Small intestine (tissue), 7 donors: ENCODE measurements around the gene RBMX. TPM values are rescaled to one million over a fixed set of nuclear protein-coding genes. Genes with fewer than 3 reads are reported as not detected.
A peak's percentile ranks its signal among the peaks of the same experiment; 100 is the strongest.
"Not testable (repeated sequence)": the region's sequence is repeated elsewhere in the genome, so short reads cannot be mapped to it uniquely, and the experiment has no call there.

Source experiments
- DNase-seq, 2 donors: peaks; one replicate each; pipeline versions ENCODE4 v3.0.0 to v3.0.0-alpha.2; 2013
- FAIRE-seq: peaks from 2 replicates; lab custom pipeline; 2012; peaks lifted over from hg19 to GRCh38; lab: Jason Lieb, UNC
- H3K27ac ChIP-seq, 3 donors: one replicate each; pipeline ENCODE4 v1.5.1; 2013; ENCODE audit warnings: low read length in 2 of 3, mild to moderate bottlenecking in 2 of 3, control low read depth in 1 of 3, inconsistent platforms in 1 of 3, low read depth in 1 of 3, moderate library complexity in 1 of 3
- H3K27me3 ChIP-seq, 3 donors: one replicate each; pipeline ENCODE4 v1.6.1; 2013; ENCODE audit warnings: low read length in 3 of 3, inconsistent platforms in 1 of 3; ENCODE audit not compliant: control insufficient read depth in 3 of 3, insufficient read depth in 3 of 3
- H3K36me3 ChIP-seq, 3 donors: one replicate each; pipeline ENCODE4 v1.6.1; 2013; ENCODE audit warnings: low read length in 3 of 3, inconsistent platforms in 1 of 3, low read depth in 1 of 3, mild to moderate bottlenecking in 1 of 3, moderate library complexity in 1 of 3; ENCODE audit not compliant: control insufficient read depth in 3 of 3, insufficient read depth in 2 of 3
- H3K4me1 ChIP-seq, 3 donors: one replicate each; pipeline ENCODE4 v1.6.1; 2013; ENCODE audit warnings: low read length in 2 of 3, inconsistent platforms in 1 of 3, low read depth in 1 of 3, mild to moderate bottlenecking in 1 of 3, moderate library complexity in 1 of 3; ENCODE audit not compliant: control insufficient read depth in 3 of 3, insufficient read depth in 2 of 3
- H3K4me3 ChIP-seq, 3 donors: one replicate each; pipeline ENCODE4 v1.5.1; 2013; ENCODE audit warnings: low read length in 3 of 3, control low read depth in 1 of 3, inconsistent platforms in 1 of 3, low read depth in 1 of 3, mild to moderate bottlenecking in 1 of 3, moderate library complexity in 1 of 3
- H3K9me3 ChIP-seq, 2 donors: one replicate each; pipeline ENCODE4 v1.6.1; 2013; ENCODE audit warnings: low read depth in 1 of 2, low read length in 1 of 2; ENCODE audit not compliant: control insufficient read depth in 2 of 2, insufficient read depth in 1 of 2
- WGBS, 3 donors: extraction: QIAGEN DNeasy Blood & Tissue Kit; methylation state at CpG; one replicate each; pipeline ENCODE4 v1.1.7; 2013; 5-methylcytosine and 5-hydroxymethylcytosine counted together
- polyA plus RNA-seq, 4 donors: library from polyadenylated mRNA; stranded (reverse) in 3 of 4; unstranded in 1 of 4; fragments of 200-250 nt in 3 of 4; fragments of 120-200 nt in 1 of 4; gene quantifications; one replicate each; pipeline versions ENCODE4 v1.2.1 to v1.2.3, GENCODE V29; 2013
- donor health status: healthy with polysubstance abuse.
- donor health status: control.
- donor health status: control.
- donor health status: Bipolar disorder and iron deficiency.
- donor health status: healthy.

RBMX gene
- polyA plus RNA-seq, 4 donors, result 72.5 to 258 (median 120) TPM

DNA sequence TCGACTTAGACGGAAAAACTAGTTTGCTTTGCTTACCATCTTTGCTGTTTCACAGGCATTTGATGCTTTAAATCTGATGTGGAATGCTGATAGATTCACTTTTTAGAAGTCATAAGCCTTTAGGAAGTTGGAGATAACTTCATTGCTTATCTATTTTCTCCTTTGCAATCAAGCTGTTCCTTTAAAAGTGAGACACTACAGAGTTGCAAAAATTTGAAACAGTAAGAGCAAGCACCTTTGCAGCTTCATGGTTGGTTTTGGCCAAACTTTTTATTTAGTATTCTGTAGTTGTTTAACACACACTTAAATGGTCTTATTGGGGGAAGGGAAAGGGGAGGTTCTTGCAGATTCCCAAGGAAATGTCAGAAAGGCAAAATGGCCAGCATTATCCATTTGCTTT, 7.3 kb downstream of the RBMX start:
- WGBS, 3 donors, result 81 to 88% (median 87%) methylated on average over 2 of the region's 2 CpGs
- H3K27me3 ChIP-seq, DNase-seq, H3K9me3 ChIP-seq, H3K27ac ChIP-seq, H3K4me3 ChIP-seq, H3K4me1 ChIP-seq: not testable (repeated sequence)
- peak; percentile 90 for FAIRE-seq
- H3K36me3 ChIP-seq, result peaks cover 5 to 38% (median 8%) of the 10 kb centered on the region in 3 donors

DNA sequence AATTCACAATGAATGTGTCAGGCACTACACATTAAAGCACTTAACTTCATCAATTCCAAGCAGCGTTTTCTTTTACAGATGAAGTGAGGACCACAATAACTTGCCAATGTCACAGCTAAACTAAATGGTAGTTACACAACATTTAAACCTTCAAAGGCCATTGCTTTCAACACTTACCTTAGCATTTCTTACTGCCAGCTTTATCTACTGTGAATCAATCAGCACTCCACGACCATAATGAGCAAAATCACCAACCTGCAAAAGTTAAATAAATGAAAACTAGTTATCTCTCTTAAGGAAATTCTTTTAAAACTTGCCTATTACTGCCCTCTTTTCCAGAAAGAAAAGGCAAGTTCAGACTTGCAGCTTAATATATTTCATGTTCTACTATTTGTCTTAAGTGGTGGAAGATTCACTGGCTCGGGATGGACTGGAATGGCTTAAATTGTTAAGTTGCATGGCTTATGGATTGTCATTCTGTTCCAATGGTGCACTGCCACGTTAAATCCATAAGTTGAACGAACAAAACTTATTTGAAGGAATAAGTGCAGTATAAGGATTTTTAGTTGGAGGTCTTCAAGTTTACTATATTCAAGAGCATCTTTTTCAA, 8.3 kb downstream of the RBMX start:
- DNase-seq, result no peak
- Histone ChIP-seq H3K27ac (no peak overlapping the region), H3K9me3 (no peaks in the 10 kb centered on the region), H3K36me3 (peaks cover 5 to 34% (median 6%) of the 10 kb centered on the region in 3 donors), H3K4me3 (no peak overlapping the region), H3K27me3 (no peaks in the 10 kb centered on the region), H3K4me1 (no peaks in the 10 kb centered on the region)
- 72 to 82% (median 79%) methylated on average over 5 of the region's 5 CpGs for WGBS, 3 donors
- FAIRE-seq, result no peak

- H3K9me3 ChIP-seq, result no peaks in the 10 kb centered on the region
- DNase-seq (no peak), FAIRE-seq (no peak)
- no peaks in the 10 kb centered on the region for H3K4me1 ChIP-seq
- H3K27me3 ChIP-seq, result no peaks in the 10 kb centered on the region
- peaks cover 3 to 26% (median 3%) of the 10 kb centered on the region in 3 donors for H3K36me3 ChIP-seq
- no peak overlapping the region for H3K27ac ChIP-seq
- H3K4me3 ChIP-seq, result no peak overlapping the region
- 79 to 83% (median 80%) methylated on average over 1 of the region's 1 CpG for WGBS, 3 donors
These were observed 10.5 kb downstream of the RBMX start for GRCh38 chrX:136870064-136870463.

DNA sequence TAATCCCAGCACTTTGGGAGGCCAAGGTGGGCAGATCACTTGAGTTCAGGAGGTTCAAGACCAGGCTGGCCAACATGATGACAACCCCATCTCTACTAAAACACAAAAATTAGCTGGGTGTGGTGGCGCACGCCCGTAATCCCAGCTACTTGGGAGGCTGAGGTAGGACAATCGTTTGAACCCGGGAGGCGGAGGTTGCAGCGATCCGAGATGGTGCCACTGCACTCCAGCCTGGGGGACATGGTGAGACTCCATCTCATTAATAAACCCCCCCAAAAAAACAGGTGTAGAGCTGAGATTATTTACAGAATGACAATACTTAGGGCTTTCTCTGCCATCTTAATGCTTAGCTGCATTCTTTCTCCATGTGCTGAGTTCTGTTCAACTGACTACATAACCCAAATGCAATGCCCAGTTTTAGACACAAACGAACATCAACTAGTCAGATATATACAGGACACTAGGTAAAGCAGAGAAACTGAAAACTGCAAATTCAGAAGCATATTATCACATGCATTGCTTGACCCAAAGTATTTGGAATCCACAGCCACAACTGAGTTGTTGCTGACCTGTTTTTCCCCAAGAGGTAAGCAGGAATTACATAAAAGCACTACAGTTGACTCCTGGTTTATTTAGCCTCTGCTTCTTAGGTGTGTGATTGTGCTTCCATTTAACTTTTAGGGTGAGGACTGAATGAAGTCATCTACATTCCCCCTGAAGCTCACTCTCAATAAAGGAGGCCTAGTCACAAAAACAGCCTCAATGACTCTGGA, 12.1 kb downstream of the RBMX start:
- no peak overlapping the region for H3K27ac ChIP-seq
- no peaks in the 10 kb centered on the region for H3K27me3 ChIP-seq
- FAIRE-seq, result no peak
- WGBS, 3 donors, result 87 to 94% (median 92%) methylated on average over 9 of the region's 9 CpGs
- peaks cover 0 to 24% (median 3%) of the 10 kb centered on the region in 3 donors for H3K36me3 ChIP-seq
- no peaks in the 10 kb centered on the region for H3K9me3 ChIP-seq
- no peak overlapping the region for H3K4me3 ChIP-seq
- no peak for DNase-seq
- no peaks in the 10 kb centered on the region for H3K4me1 ChIP-seq

GRCh38 chrX:136867518-136867917, 13.0 kb downstream of the RBMX start:
- DNase-seq (no peak), FAIRE-seq (no peak)
- Histone ChIP-seq H3K4me3 (no peak overlapping the region), H3K27ac (no peak overlapping the region), H3K27me3 (no peaks in the 10 kb centered on the region), H3K9me3 (no peaks in the 10 kb centered on the region), H3K4me1 (no peaks in the 10 kb centered on the region), H3K36me3 (peaks cover 0 to 28% (median 3%) of the 10 kb centered on the region in 3 donors)
- WGBS, 3 donors, result 48 to 69% (median 61%) methylated on average over 3 of the region's 3 CpGs

DNA sequence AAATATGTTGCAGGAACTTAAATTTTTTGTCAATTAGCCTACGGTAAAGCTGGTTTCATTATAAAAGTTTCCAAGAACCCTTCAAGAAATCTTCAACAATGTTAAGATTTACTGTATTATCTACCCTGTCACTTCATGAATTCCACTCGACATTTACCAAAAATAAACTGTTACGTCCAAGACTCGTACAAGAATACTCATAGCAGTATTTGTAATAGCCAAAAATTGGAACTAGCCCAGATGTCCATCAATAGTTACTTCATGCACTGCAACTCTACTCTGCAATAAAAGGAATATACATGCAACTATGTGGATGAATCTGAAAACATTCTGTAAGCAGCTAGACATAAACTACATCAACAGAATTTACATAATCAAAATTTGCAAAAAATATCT, 13.4 kb downstream of the RBMX start:
- no peak overlapping the region for H3K4me3 ChIP-seq
- H3K27ac ChIP-seq, result no peak overlapping the region
- no peaks in the 10 kb centered on the region for H3K4me1 ChIP-seq
- no peak for FAIRE-seq
- WGBS, 3 donors, result 49 to 83% (median 78%) methylated on average over 4 of the region's 4 CpGs
- H3K36me3 ChIP-seq, result peaks cover 0 to 31% (median 3%) of the 10 kb centered on the region in 3 donors
- H3K27me3 ChIP-seq, result no peaks in the 10 kb centered on the region
- no peaks in the 10 kb centered on the region for H3K9me3 ChIP-seq
- no peak for DNase-seq

DNA sequence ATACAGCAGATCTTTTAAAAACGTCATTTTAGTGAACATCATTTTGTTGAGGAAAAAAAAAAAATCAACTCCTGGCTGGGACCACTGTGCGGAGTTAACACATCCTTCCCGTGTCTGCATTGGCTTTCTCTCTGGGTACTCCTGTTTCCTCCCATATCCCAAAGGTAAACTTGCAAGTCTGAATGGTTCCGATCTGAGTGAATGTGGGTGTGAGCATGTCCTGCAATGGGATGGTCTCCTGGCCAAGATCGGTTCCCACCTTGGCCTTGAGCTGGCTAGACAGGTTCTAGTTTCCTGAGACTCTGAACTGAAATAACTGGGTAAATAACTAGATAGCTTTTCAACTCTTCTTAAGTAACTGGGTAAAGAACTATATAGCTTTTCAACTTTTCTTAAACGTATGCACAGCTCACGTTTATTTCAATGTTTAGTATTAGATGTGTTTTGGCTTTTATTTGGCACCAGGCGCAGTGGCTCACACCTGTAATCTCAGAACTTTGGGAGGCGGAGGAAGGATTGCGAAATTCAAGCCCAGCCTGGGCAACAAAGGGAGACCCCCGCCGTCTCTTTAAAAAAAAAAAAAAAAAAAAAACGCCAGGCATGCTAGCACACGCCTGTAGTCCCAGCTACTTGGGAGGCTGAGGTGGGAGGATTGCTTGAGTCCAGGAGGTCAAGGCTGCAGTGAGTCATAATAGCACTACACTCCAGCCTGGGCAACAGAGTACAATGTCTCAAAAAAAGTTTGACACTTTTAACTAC, 14.0 kb downstream of the RBMX start:
- FAIRE-seq (no peak), DNase-seq (peak in 1 of 2 donors; percentile 20)
- H3K27me3 ChIP-seq, result no peaks in the 10 kb centered on the region
- no peaks in the 10 kb centered on the region for H3K4me1 ChIP-seq
- no peak overlapping the region for H3K4me3 ChIP-seq
- 64 to 71% (median 69%) methylated on average over 13 to 14 of the region's 14 CpGs for WGBS, 3 donors
- no peaks in the 10 kb centered on the region for H3K9me3 ChIP-seq
- H3K27ac ChIP-seq, result no peak overlapping the region
- peaks cover 0 to 29% (median 0%) of the 10 kb centered on the region in 3 donors for H3K36me3 ChIP-seq
